Measurements from ENCODE around the gene TPCN2. TPM values are rescaled to one million over a fixed set of nuclear protein-coding genes. Genes with fewer than 3 reads are reported as not detected.
"Not testable (repeated sequence)": the region's sequence is repeated elsewhere in the genome, so short reads cannot be mapped to it uniquely, and the experiment has no call there.

Gene TPCN2
- total RNA-seq, 4 donors from 2014 or later = 18.7 to 34.5 (median 24.7) TPM

GRCh38 chr11:69137151-69137844 is 88.6 kb downstream of the TPCN2 start:
- intact Hi-C loops (cut with DNase I) = loop anchor here (10.0 kb wide), 1 partner anchor 148 kb away; no protein-coding TSS in a partner anchor
- WGBS = 89% methylated on average over 5 of the region's 8 CpGs
- Histone ChIP-seq H3K36me3 (peaks cover 0 to 28% (median 10%) of the 10 kb centered on the region in 4 donors), H3K27ac (replicated peaks in 1 of 4) (no peak overlapping the region), H3K4me3 (no peak overlapping the region), H3K27me3 (no peaks in the 10 kb centered on the region), H3K4me1 (no peaks in the 10 kb centered on the region), H3K9me3 (peaks cover 0 to 4% (median 0%) of the 10 kb centered on the region in 4 donors)
- no peak for TF ChIP-seq CTCF (IDR thresholded peaks at IDR 0.05)
- no peak for TF ChIP-seq POLR2AphosphoS5 (IDR thresholded peaks at IDR 0.05)
- no peak for TF ChIP-seq EP300 (IDR thresholded peaks at IDR 0.05)
- no peak for TF ChIP-seq POLR2A (IDR thresholded peaks at IDR 0.05; ENCODE audit: low read depth)
- DNase-seq (ENCODE audit: extremely low spot score) = no peak

- no peak overlapping the region for H3K27ac ChIP-seq (replicated peaks in 1 of 4)
- peaks cover 0 to 34% (median 10%) of the 10 kb centered on the region in 4 donors for H3K36me3 ChIP-seq
- intact Hi-C loops (cut with DNase I) = loop anchor here (10.0 kb wide), 1 partner anchor 147 kb away; no protein-coding TSS in a partner anchor
- no peaks in the 10 kb centered on the region for H3K27me3 ChIP-seq
- peaks cover 0 to 1% (median 0%) of the 10 kb centered on the region in 4 donors for H3K9me3 ChIP-seq
- DNase-seq (ENCODE audit: extremely low spot score) = no peak
- H3K4me1 ChIP-seq = no peaks in the 10 kb centered on the region
- 61% methylated on average over 3 of the region's 3 CpGs for WGBS
- H3K4me3 ChIP-seq = no peak overlapping the region
- TF ChIP-seq POLR2A (IDR thresholded peaks at IDR 0.05; ENCODE audit: low read depth) (no peak), EP300 (IDR thresholded peaks at IDR 0.05) (no peak), POLR2AphosphoS5 (IDR thresholded peaks at IDR 0.05) (no peak), CTCF (IDR thresholded peaks at IDR 0.05) (no peak)
Observed at GRCh38 chr11:69138265-69138664, 89.5 kb downstream of the TPCN2 start.

GRCh38 chr11:69140161-69140560 is 91.4 kb downstream of the TPCN2 start:
- H3K27me3 ChIP-seq; H3K4me3 ChIP-seq; H3K27ac ChIP-seq (replicated peaks in 1 of 4); H3K9me3 ChIP-seq; H3K4me1 ChIP-seq; DNase-seq (ENCODE audit: extremely low spot score); intact Hi-C loops (cut with DNase I): not testable (repeated sequence)
- peaks cover 0 to 39% (median 10%) of the 10 kb centered on the region in 4 donors for H3K36me3 ChIP-seq
- WGBS = 93% methylated on average over 7 of the region's 7 CpGs

GRCh38 chr11:69140635-69141034 is 91.9 kb downstream of the TPCN2 start:
- 93% methylated on average over 5 of the region's 5 CpGs for WGBS
- intact Hi-C loops (cut with DNase I) = no loop called here
- DNase-seq (ENCODE audit: extremely low spot score) = no peak
- Histone ChIP-seq H3K4me3 (no peak overlapping the region), H3K36me3 (peaks cover 0 to 43% (median 12%) of the 10 kb centered on the region in 4 donors), H3K27me3 (no peaks in the 10 kb centered on the region), H3K4me1 (no peaks in the 10 kb centered on the region), H3K27ac (replicated peaks in 1 of 4) (no peak overlapping the region), H3K9me3 (peaks cover 0 to 2% (median 0%) of the 10 kb centered on the region in 4 donors)
- TF ChIP-seq EP300 (IDR thresholded peaks at IDR 0.05) (no peak), CTCF (IDR thresholded peaks at IDR 0.05) (no peak), POLR2AphosphoS5 (IDR thresholded peaks at IDR 0.05) (no peak), POLR2A (IDR thresholded peaks at IDR 0.05; ENCODE audit: low read depth) (no peak)

GRCh38 chr11:69141742-69142141 is 93.0 kb downstream of the TPCN2 start:
- TF ChIP-seq EP300 (IDR thresholded peaks at IDR 0.05) (no peak), POLR2AphosphoS5 (IDR thresholded peaks at IDR 0.05) (no peak), POLR2A (IDR thresholded peaks at IDR 0.05; ENCODE audit: low read depth) (no peak), CTCF (IDR thresholded peaks at IDR 0.05) (no peak)
- H3K27ac ChIP-seq (replicated peaks in 1 of 4) = no peak overlapping the region

More at GRCh38 chr11:69141742-69142141, 93.0 kb downstream of the TPCN2 start:
- WGBS = 77% methylated on average over 8 of the region's 8 CpGs
- peaks cover 0 to 50% (median 6%) of the 10 kb centered on the region in 4 donors for H3K36me3 ChIP-seq
- intact Hi-C loops (cut with DNase I) = no loop called here
- no peak for DNase-seq (ENCODE audit: extremely low spot score)
- H3K4me3 ChIP-seq = no peak overlapping the region
- H3K27me3 ChIP-seq = no peaks in the 10 kb centered on the region
- H3K9me3 ChIP-seq = peaks cover 0 to 14% (median 5%) of the 10 kb centered on the region in 4 donors
- no peaks in the 10 kb centered on the region for H3K4me1 ChIP-seq

All from esophagus muscularis mucosa (tissue), 4 donors.